M059J (cell line): ENCODE measurements around the gene SRC. TPM values are rescaled to one million over a fixed set of nuclear protein-coding genes. Genes with fewer than 3 reads are reported as not detected.

Source experiments
- DNase-seq: peaks from one replicate; pipeline ENCODE4 v3.0.0-alpha.2; 2012; ENCODE audit warnings: low read depth
- total RNA-seq: library from RNA; depleted of rRNA; stranded (reverse); fragments of >200 nt; shearing (Covaris generic); gene quantifications from 2 replicates; pipeline ENCODE4 v1.2.3, GENCODE V29; 2014

Gene SRC
- total RNA-seq, 1 experiment from 2014 or later = 24.3 TPM

DNA sequence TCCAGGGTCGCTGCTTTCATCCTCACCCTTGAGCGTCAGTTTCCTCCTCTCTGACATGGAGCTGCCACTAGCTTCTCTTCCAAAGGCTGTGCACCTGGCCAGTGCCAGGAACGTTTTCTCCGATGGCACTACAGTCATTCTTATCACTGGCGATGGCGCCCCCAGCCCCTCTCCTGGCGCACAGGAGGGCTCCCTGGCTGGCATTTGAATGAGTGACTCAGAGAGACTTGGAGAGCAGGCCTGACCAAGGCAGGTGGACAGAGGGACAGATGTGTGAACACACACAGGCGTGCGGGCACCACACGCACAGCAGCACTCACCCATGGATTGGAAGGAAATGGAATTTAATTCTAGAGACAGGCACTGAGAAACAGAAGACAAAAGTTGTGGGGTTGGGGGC is 77.6 kb downstream of the SRC start:
- DNase-seq = no peak

DNA sequence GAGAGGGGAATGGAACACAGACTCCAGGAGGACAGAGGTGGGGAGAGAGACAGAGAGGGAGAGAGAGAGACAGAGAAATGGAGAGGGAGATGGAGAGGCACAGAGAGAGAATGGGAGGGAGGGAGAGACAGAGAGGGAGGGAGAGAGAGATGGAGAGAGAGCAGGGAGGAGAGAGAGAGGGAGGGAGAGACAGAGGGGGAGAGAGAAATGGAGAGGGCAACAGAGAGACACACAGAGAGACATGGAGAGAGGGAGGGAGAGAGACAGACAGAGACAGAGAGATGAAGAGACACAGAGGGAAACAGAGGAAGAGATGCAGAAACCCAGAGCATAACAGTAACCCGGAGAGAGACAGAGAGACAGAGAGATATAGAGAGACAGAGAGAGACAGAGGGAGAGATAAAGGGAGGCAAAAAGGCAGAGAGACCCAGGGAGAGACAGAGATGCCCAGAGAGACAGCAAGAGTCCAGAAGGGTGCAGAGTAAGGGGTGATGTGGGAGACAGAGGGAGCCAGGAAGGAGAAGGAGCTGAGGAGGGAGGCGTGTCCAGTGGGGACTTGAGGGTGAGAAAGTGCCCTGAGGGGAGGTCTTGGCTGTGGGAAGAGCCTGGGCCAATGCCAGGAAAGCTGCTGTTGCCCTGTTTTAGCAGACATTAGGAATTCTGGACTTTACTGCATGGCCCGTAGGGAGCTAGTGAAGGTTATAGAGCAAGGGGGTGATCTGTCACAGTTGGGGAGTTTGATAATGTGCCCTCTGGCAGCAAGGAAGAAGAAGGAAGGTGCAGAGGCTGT is 78.3 kb downstream of the SRC start:
- DNase-seq = no peak

DNA sequence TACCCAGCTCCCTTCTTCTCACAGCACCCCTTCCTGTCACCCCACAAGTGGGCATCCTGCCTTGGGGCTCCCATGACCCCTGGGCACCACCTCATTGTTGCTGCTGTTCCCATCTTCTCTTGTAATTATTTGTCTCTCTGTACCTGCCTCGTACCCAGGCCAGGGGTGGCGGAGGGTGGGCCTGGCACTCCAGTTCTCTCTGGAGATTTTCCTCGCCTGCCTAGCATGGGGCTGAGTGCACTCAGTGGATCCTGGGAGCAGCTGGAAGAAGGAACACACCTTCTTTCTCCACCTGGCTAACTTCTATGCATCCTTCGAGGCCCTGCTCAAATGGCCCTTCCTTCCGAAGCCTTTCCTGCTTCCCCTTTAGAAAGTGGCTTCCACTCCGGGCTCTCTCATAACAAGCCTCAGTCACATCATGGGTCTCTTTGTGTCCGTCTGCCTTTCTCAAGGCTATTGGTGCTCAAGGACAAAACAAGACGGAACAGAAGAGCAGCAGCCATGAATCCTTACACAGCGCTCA is 79.2 kb downstream of the SRC start:
- no peak for DNase-seq

DNA sequence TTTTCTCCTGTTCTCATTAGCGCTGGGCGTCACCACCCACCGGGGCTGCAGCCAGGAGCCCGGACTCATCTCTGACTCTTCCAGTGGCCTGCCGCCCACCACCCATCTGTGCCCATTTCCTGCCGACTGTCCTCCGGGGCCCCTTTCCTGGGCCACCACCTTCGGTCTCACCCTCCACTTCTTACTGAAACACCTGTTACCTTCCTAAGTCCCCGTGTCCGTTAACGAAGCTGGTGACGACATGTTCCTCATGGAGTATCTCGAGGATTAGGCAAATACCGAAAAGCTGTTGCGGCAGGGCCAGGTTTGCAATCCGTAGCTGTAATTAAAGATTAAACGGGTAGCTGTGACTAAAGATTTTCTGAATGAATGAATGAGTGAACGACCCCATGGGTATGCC is 80.2 kb downstream of the SRC start:
- DNase-seq = no peak

DNA sequence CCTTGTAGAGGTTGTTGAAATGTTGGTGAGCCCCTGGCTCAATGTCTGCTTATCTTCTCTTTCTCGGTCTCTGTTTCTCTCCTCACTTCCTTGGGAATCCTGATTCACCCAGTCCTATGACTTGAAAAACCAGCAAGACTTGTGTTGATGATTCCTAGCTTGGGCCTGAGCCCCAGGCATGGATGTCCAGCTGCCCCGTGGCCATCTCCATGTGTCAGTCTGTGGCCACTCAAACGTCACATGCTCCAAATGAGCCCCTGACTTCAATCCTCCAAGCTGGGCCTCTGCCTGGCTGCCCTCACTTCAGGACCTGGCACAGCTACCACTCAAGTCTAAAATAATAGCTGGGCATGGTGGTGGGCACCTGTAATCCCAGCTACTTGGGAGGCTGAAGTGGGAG is 81.0 kb downstream of the SRC start:
- DNase-seq = no peak

DNA sequence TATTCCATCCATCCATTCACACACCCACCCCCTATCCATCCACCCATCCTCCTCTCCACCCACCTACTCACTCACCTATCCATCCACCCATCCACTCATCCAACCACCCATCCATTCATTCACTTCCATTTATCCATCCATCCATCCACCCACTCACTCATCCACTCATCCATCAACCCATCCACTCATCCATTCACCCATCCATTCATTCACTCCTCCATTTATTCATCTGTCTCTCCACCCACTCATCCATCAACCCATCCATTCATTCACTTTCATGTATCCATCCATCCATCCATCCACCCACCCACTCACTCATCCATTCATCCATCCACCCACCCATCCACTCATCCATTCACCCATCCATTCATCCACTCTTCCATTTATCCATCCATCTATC is 84.1 kb downstream of the SRC start:
- DNase-seq = no peak

DNA sequence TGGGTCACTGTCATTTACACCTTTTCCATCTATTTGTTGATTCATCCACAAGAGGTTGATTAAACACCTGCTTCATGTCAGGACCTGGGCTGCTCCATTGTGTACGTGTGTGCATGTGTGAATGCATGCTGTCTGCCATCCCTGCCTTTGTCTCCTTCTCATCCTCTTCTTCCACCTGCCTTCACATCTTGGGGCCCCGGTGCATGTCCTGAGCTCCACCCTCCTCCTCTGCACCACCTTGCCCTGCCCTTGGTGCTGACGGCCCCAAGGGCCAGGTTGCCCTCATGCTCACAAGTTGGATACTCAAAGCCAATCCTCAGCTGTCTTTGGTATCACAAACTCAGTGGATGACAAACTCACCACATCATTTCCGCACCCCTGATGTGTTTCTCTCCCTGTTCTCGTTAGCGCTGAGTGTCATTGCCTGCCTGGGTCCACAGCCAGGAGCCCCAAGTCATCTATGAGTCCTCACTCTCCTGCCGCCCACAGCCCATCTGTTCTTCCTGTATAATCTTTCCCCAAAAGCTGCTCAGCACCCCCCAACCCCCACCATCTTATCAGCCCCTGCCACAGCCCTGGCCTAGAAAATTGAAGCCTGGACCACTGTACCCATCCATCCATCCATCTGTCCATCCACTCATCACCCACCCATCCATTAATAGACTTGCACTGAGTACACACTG is 85.0 kb downstream of the SRC start:
- no peak for DNase-seq

DNA sequence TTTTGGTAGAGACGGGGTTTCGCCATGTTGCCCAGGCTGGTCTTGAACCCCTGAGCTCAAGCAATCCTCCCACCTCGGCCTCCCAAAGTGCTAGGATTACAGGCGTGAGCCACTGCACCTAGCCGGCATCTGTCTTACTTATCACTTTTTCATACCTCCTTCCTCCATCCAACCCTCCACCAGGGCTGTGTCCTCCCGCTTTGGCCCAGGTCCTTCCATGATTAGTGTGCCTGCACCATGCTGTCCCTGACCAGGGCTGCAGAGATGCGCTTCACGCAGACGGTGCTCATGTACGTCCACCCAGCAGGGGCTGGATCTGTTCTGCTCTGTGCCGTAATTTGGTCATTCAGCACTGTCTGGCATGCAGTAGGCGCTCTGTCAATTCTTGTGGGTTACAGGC is 85.8 kb downstream of the SRC start:
- no peak for DNase-seq

DNA sequence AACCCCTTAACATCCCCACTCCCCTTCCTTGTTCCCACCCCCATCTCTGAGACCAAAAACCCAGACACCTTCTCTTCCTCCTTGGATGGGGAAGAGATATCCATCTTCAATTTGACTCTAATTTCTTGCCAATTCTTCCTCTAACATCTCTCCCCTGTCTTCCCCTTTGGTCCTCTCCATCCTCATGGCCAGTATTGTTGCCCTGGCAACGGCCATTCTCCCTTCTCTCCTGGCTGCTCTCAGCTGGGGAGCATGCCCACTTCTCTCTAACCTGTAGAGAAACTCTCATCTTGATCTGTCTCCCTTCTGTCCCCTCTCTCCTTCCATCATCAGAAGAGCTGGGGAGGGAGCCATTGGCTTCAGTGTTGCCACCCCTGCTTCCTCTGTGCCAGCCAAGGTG is 86.7 kb downstream of the SRC start:
- DNase-seq = no peak

DNA sequence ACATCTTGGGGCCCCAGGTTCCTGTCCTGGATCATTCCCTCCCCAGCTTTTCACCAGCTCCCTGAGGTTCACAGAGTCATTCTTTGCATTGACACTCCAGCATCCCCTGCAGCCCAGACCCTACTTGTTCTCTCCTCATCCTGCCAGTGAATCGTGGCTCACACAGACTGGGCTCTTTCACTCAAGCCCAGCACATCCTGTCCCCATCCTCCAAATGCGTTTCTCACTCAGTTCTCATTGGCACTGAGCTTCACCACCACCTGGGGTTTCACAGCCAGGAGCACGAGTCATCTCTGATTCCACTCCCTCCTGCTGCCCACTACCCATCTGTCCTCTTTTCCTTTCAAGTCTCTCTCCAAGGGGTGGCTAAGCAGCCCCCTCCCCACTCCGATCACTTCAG is 89.7 kb downstream of the SRC start:
- no peak for DNase-seq

DNA sequence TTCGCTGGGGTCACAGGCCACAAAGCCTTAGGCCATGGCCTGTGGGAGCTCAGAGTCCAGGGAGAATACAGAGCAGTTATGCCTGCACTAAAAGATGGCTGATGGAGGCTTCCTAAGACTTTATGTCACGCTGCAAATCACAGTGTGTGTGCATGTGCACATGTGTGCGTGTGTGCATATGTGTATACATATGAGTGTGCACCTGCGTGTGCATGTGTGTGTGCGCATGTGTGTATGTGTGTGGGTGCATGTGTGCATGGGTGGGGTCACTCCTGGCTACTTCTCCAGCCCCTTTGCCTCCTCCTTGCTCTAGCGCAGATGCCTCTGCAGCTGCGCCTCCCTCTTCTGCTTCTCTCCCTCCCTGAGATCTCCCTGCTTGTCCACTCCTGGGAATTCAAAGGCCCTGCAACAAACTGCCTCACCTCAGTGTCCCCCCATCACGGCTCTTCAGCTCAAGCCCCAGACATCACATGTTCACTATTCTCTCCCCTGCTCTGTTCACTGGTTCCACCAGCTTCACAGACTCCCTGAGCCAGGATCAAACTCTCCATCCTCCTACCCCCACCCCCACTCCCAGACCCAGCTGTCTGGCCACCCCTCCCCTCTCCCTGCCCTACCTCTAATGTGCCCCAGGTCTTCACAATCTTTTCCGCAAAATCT is 90.7 kb downstream of the SRC start:
- DNase-seq = no peak

DNA sequence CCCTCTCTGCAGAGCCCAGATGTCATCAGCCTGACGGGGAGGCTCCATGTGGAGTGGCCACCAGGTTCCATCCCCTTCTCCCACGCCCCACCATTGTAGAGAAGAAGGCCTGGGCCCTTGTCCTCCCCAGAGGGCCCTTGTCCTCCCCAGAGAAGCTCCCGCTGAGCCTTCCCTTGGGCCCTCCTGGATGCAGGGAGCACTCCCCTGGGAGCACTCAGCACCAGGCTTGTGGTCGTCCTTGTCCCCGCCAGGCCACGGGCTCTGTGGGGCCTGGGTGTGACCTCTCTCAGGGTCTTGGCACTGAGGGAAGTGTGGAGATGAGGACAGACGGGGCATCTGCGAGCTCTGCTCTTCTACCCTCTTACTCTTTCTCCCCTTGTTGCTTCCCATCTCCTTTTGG is 91.7 kb downstream of the SRC start:
- DNase-seq = no peak

DNA sequence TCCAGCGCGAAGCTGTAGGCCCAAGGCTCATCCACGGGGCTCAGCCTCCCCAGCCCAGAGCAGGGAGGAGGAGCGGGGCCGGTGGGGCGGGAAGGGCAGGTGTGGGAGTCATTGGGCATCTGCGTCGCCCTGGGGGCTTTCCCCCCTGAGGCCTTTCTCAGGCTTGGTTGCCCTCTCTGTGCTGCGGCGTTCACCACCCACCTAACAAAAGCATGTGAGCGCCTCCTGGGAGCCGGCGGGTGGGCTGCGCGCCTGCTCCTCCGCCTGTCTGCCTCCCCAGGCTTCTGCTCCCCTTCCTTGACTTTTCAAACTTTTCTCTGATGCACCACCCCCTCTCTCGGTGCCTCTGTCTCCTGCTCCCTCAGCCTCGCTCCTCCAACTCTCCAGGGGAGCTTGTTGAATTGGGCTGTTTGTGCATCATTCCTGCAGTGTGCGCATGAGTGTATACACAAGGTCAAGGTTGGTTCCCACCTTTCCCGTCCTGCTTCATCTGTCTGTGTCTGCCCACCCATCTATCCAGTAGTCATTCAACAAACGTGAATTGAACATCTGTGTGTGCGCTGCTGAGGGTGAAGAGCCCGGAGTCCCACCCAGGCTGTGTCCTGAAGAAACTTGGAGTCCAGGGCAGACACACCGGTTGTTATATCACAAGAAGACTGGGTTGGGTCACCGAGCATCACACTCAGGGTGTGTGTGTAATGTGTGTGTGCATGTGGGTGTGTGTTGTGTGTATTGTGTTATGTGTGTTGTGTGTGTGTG is 92.7 kb downstream of the SRC start:
- DNase-seq = no peak

DNA sequence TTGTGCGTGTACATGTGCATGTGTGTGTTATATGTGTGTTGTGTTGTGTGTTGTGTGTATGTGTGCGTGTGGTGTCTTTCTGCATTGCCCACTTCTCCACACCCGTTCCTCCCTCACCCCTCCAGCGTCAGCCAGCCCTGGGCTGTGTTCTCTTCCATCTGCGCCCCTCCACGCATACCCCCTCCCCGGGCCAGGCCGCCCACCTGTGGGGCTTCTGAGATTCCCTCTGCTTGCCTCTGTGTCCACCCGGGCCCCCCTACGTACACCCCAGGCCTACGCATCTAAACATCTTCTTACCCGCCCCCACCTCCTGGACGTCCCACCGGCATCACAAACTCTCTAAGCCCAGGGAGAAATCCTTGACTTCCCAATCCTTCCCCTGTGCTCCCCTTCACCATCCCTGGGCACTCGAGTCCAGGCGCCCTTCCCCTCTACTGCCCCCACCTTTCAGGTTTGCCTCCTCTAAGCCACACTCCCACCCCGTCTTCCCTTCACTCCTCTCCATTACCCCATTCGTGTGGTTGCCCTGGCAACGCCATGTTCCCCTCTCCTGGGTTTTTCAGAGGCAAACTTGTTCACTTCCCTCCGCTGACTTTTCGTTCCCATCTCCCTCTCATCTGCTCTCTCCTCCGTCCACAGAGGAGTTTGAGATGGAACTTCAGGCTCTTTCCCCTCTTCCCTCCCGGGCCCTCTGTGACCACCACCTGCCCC is 93.4 kb downstream of the SRC start:
- DNase-seq = no peak

DNA sequence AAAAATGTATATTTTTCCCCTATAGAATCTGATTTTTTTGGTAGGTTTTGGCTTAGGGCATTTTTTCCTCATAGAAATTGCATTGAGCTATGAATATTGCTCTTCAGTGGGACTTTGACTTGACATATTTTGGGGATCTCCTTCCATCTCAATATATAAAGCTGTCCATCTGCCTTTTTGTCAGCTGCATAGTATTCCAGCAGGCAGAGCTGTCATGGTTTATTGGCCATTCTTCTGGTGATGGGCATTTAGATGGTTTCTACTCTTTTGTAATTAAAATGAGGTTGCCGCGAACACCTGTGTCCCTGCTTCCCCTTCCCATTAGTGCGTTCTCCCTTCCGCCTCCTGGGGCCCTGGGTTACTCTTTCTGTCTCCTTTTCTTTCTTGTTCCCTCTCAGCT is 95.1 kb downstream of the SRC start:
- no peak for DNase-seq

DNA sequence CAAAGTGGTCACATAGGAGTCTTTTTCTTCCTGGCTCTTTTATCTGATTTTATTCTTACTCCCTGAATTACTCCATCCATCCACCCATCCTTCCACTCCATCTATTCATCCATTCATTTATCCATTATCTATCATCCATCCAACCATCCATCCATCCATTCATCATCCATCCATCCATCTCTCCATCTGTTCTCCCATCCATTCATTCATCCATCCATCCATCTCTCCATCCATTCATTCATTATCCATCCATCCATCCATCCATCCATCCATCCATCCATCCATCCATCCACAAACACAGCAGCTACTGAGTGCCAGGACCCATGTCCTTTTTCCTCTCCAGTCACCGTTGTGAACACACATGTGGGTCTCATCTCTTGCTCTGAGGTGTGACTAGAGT is 96.6 kb downstream of the SRC start:
- DNase-seq = no peak

DNA sequence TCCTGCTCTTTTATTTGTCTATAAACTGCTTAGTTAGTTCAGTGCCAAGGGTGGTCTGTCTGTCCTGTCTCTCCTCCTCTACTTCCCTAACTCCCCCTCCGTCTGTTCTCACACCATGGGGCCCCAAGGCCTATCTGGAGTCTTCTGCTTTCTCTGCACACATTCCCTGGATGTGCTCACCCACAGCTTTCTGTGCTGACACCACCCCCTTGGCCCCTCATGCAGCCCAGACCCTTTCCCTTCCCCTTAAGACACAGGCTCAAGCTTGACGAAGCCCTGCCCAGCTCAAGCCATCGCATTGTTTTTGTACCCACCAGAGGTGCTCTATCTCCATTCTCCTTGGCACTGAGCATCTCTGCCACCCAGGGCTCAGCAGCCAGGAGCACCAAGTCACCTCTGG is 97.0 kb downstream of the SRC start:
- DNase-seq = no peak

DNA sequence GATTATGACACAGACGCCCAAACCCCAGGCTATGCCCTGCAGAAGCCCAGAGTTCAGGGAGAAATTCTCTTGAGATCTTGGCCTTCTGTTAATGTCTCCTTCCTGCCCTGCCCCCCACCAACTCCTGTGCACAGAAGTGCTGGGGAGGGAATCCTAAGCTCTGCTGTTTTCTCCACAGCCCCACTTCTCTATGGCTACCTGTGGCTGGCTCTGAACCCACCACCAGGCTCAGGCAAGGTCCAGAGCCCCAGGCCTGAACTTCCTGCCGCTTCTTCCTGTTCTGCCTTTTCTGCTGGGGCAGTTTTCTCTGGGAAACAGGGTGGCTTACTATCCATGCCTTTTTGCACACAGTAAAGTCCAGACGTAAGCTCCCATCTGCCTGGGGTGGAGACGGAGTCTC is 97.7 kb downstream of the SRC start:
- DNase-seq = no peak

DNA sequence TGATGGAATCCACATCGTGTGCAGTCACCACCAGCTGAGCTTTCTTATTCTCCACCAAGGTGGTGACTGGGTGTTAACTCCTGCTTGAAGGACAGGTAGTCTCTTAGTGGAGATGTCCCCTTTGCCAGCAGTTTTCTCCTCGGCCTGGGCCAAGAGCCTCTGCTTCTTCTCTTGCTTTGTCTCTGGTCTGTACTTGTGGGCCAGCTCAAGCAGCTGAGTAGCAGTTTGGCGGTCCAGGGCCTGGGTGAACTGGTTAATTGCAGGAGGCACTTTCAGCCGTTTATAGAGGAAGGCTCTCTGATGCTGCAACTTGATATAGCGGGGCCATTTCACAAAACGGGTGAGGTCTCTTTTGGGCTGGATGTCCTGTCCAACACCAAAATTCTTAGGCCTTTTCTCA is 99.1 kb downstream of the SRC start:
- no peak for DNase-seq

DNA sequence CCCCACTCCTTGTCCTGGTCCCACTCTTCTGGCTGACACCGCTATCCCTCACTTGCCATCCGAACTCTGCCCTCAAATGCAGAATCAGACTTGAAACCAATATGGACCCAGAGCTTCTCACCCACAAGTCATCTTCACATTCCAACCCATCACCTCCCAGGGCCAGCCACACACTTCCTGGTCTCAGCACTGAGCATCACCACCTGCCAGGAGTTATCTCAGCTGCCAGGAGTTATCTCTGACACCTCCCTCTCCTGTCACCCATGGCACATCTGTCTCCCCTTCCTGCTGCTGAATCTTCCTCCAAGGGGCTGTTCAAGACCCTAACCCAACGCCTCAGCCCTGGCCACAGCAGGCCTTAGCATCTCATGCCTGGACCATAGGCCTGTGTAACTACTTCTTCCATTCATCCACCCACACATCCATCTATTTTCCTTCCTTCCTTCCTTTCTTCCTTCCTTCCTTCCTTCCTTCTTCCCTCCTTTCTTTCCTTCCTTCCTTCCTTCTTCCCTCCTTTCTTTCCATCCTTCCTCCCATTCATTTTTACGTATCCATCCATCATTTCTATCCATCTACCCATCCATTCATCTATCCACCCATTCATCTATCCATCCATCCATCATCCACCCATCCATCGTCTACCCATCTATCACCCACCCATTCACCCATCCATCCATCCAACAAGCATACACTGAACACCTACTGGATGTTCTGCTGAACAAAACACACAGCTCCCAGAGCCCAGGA is 100.5 kb downstream of the SRC start:
- no peak for DNase-seq

DNA sequence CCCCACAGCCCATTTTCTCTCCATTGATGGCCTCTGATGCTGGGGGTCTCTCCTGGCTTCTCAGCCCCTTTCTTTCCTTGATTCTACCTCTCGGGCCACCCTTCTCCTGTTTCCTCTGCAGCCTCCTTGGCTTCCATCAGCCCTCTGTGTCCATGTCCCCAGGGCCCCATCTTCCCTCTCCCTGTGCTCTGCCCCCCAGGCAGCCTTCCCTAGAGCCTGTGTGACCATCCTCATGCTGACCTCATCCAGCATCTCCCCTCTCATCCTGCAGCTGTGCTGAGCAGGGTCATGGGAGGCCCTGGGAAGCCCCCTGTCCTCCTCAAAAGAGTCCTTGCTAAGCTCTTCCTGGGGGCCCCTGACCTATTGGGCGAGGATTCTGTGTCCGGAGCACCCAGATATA is 101.7 kb downstream of the SRC start:
- no peak for DNase-seq
